Measurements from ENCODE around the gene KPNA4. TPM values are rescaled to one million over a fixed set of nuclear protein-coding genes. Genes with fewer than 3 reads are reported as not detected.

The KPNA4 gene
- total and polyA plus RNA-seq, 3 donors from 2014 or later: 33.1 to 39.6 (median 35.7) TPM

GRCh38 chr3:160583451-160583850 is 18.1 kb upstream of the KPNA4 start:
- TF ChIP-seq POLR2A (IDR thresholded peaks at IDR 0.05) (no peak), CTCF (IDR thresholded peaks at IDR 0.05) (no peak)
- H3K36me3 ChIP-seq (ENCODE audit: low read depth, missing control alignments): no peaks in the 10 kb centered on the region
- H3K9me3 ChIP-seq: no peaks in the 10 kb centered on the region
- H3K27me3 ChIP-seq: no peaks in the 10 kb centered on the region
- no peak overlapping the region for H3K27ac ChIP-seq
- no peak overlapping the region for H3K4me3 ChIP-seq
- H3K4me1 ChIP-seq: no peaks in the 10 kb centered on the region
- intact Hi-C loops (cut with DNase I; ENCODE audit: low total_unique reads): no loop called here
- no peak for DNase-seq

- TF ChIP-seq POLR2A (IDR thresholded peaks at IDR 0.05) (no peak), CTCF (IDR thresholded peaks at IDR 0.05) (no peak)
- H3K27me3 ChIP-seq: no peaks in the 10 kb centered on the region
- intact Hi-C loops (cut with DNase I; ENCODE audit: low total_unique reads): no loop called here
- no peak overlapping the region for H3K4me3 ChIP-seq
- H3K9me3 ChIP-seq: no peaks in the 10 kb centered on the region
- no peaks in the 10 kb centered on the region for H3K4me1 ChIP-seq
- no peak for DNase-seq
- WGBS, 2 donors: 77 to 94% methylated on average over 2 of the region's 2 CpGs
- no peak overlapping the region for H3K27ac ChIP-seq
- no peaks in the 10 kb centered on the region for H3K36me3 ChIP-seq (ENCODE audit: low read depth, missing control alignments)
These were observed 15.6 kb upstream of the KPNA4 start for GRCh38 chr3:160580938-160581337.

- intact Hi-C loops (cut with DNase I; ENCODE audit: low total_unique reads): no loop called here
- WGBS, 2 donors: 50 to 67% methylated on average over 4 of the region's 4 CpGs
- DNase-seq: no peak
These were observed 12.3 kb upstream of the KPNA4 start for GRCh38 chr3:160577556-160578195.

GRCh38 chr3:160577093-160577492 is 11.7 kb upstream of the KPNA4 start:
- Histone ChIP-seq H3K4me1 (no peaks in the 10 kb centered on the region), H3K9me3 (no peaks in the 10 kb centered on the region), H3K4me3 (no peak overlapping the region), H3K27me3 (no peaks in the 10 kb centered on the region), H3K27ac (no peak overlapping the region), H3K36me3 (ENCODE audit: low read depth, missing control alignments) (no peaks in the 10 kb centered on the region)
- WGBS, 2 donors: 61 to 67% methylated on average over 2 of the region's 2 CpGs
- no peak for DNase-seq
- TF ChIP-seq CTCF (IDR thresholded peaks at IDR 0.05): no peak
- no peak for TF ChIP-seq POLR2A (IDR thresholded peaks at IDR 0.05)
- intact Hi-C loops (cut with DNase I; ENCODE audit: low total_unique reads): no loop called here

More at GRCh38 chr3:160577556-160578195, 12.3 kb upstream of the KPNA4 start:
- no peaks in the 10 kb centered on the region for H3K27me3 ChIP-seq
- H3K4me3 ChIP-seq: no peak overlapping the region
- H3K36me3 ChIP-seq (ENCODE audit: low read depth, missing control alignments): no peaks in the 10 kb centered on the region
- no peak for TF ChIP-seq POLR2A (IDR thresholded peaks at IDR 0.05)
- no peak for TF ChIP-seq CTCF (IDR thresholded peaks at IDR 0.05)
- no peak overlapping the region for H3K27ac ChIP-seq
- no peaks in the 10 kb centered on the region for H3K4me1 ChIP-seq
- no peaks in the 10 kb centered on the region for H3K9me3 ChIP-seq

GRCh38 chr3:160576621-160577020 is 11.2 kb upstream of the KPNA4 start:
- Histone ChIP-seq H3K4me1 (no peaks in the 10 kb centered on the region), H3K36me3 (ENCODE audit: low read depth, missing control alignments) (no peaks in the 10 kb centered on the region), H3K27ac (no peak overlapping the region), H3K27me3 (no peaks in the 10 kb centered on the region), H3K4me3 (no peak overlapping the region), H3K9me3 (no peaks in the 10 kb centered on the region)
- intact Hi-C loops (cut with DNase I; ENCODE audit: low total_unique reads): no loop called here
- TF ChIP-seq CTCF (IDR thresholded peaks at IDR 0.05) (no peak), POLR2A (IDR thresholded peaks at IDR 0.05) (no peak)
- DNase-seq: no peak

All from testis (tissue), 3 donors.